Stomach smooth muscle (tissue), 2 donors: Measurements from ENCODE around the gene NRG3.

ENCODE experiments used
- H3K27ac ChIP-seq: one replicate; pipeline ENCODE4 v1.7.0; 2013; ENCODE audit warnings: mild to moderate bottlenecking, low read length, inconsistent platforms
- H3K27me3 ChIP-seq, 2 donors: one replicate each; pipeline ENCODE4 v1.7.0; 2013; ENCODE audit warnings: low read length in 2 of 2; ENCODE audit not compliant: insufficient read depth in 2 of 2, control insufficient read depth in 1 of 2
- H3K36me3 ChIP-seq, 2 donors: one replicate each; pipeline ENCODE4 v1.7.0; 2013; ENCODE audit warnings: low read length in 2 of 2; ENCODE audit not compliant: control insufficient read depth in 2 of 2, insufficient read depth in 2 of 2
- H3K4me1 ChIP-seq: one replicate; pipeline ENCODE4 v1.7.0; 2013; ENCODE audit warnings: low read length; ENCODE audit not compliant: control insufficient read depth, insufficient read depth
- H3K4me3 ChIP-seq, 2 donors: one replicate each; pipeline ENCODE4 v1.7.0; 2013; ENCODE audit warnings: low read length in 2 of 2
- H3K9ac ChIP-seq, 2 donors: one replicate each; pipeline ENCODE4 v1.7.0; 2013; ENCODE audit warnings: low read length in 2 of 2, mild to moderate bottlenecking in 1 of 2
- H3K9me3 ChIP-seq, 2 donors: one replicate each; pipeline ENCODE4 v1.7.0; 2013; ENCODE audit warnings: low read length in 2 of 2; ENCODE audit not compliant: control insufficient read depth in 2 of 2
- donor health status: healthy.
- donor health status: Pancreatic carcinoma.

The NRG3 gene

DNA sequence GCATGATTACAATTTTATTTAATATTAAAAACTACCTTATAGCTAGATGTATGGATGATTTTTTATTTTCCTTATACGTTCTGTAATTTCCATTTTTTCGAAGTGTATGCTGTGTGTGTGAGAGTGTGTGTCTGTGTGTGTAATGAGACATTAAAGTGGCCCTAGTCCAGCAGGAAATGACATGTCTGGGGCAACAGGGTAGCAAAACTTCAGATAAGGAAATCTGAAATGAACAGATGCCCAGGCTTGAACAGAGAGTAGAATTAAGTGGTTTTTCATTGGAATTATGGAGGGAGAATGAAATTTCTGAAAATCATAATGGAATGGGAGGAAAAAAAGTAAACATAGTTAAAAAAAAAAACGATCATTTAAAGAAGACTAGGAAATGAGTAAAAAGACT, 200.6 kb downstream of the NRG3 start:
- Histone ChIP-seq H3K9ac (no peak overlapping the region), H3K36me3 (no peaks in the 10 kb centered on the region), H3K9me3 (no peaks in the 10 kb centered on the region), H3K27me3 (no peaks in the 10 kb centered on the region), H3K27ac (no peak overlapping the region), H3K4me1 (no peaks in the 10 kb centered on the region), H3K4me3 (no peak overlapping the region)

- Histone ChIP-seq H3K36me3 (no peaks in the 10 kb centered on the region), H3K4me3 (no peak overlapping the region), H3K4me1 (no peaks in the 10 kb centered on the region), H3K9ac (no peak overlapping the region), H3K27ac (no peak overlapping the region), H3K9me3 (no peaks in the 10 kb centered on the region), H3K27me3 (no peaks in the 10 kb centered on the region)
Measured at GRCh38 chr10:82084496-82084895, 209.5 kb downstream of the NRG3 start.

- Histone ChIP-seq H3K4me1 (no peaks in the 10 kb centered on the region), H3K36me3 (no peaks in the 10 kb centered on the region), H3K9ac (no peak overlapping the region), H3K27me3 (no peaks in the 10 kb centered on the region), H3K27ac (no peak overlapping the region), H3K4me3 (no peak overlapping the region), H3K9me3 (no peaks in the 10 kb centered on the region)
Measured at GRCh38 chr10:82084904-82085303, 209.9 kb downstream of the NRG3 start.

DNA sequence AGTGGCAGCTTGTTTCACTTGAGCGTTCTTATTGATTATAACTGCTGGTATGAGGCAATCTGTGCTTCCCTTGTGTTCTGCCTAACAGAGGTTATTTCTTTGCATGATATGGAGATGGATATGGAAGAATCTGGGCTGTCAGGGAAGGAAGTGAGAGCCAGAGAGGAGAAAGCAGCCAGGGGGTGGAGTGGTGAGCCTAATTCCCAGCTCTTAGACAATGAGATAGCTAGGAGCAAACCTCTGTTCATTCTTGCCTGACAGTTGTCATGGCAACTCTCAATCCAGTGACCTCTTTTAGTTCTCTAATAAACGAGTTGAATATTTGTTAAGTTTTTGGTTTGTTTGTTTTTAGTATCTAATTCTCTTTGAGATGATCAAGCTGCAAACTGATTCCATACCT, 214.3 kb downstream of the NRG3 start:
- no peaks in the 10 kb centered on the region for H3K9me3 ChIP-seq
- H3K9ac ChIP-seq, result no peak overlapping the region
- no peak overlapping the region for H3K4me3 ChIP-seq
- H3K27me3 ChIP-seq, result no peaks in the 10 kb centered on the region
- H3K36me3 ChIP-seq, result no peaks in the 10 kb centered on the region
- H3K4me1 ChIP-seq, result no peaks in the 10 kb centered on the region
- H3K27ac ChIP-seq, result no peak overlapping the region

GRCh38 chr10:82091413-82091812, 216.4 kb downstream of the NRG3 start:
- Histone ChIP-seq H3K9ac (no peak overlapping the region), H3K27me3 (no peaks in the 10 kb centered on the region), H3K4me3 (no peak overlapping the region)

GRCh38 chr10:82092111-82092510, 217.1 kb downstream of the NRG3 start:
- Histone ChIP-seq H3K36me3 (no peaks in the 10 kb centered on the region), H3K4me3 (no peak overlapping the region), H3K9ac (no peak overlapping the region), H3K27ac (no peak overlapping the region), H3K4me1 (no peaks in the 10 kb centered on the region), H3K27me3 (no peaks in the 10 kb centered on the region), H3K9me3 (no peaks in the 10 kb centered on the region)

More at GRCh38 chr10:82091413-82091812, 216.4 kb downstream of the NRG3 start:
- no peaks in the 10 kb centered on the region for H3K9me3 ChIP-seq
- H3K4me1 ChIP-seq, result no peaks in the 10 kb centered on the region
- H3K27ac ChIP-seq, result no peak overlapping the region
- no peaks in the 10 kb centered on the region for H3K36me3 ChIP-seq

GRCh38 chr10:82124713-82125112, 249.7 kb downstream of the NRG3 start:
- Histone ChIP-seq H3K9ac (no peak overlapping the region), H3K9me3 (no peaks in the 10 kb centered on the region), H3K4me3 (no peak overlapping the region), H3K27me3 (no peaks in the 10 kb centered on the region), H3K4me1 (no peaks in the 10 kb centered on the region), H3K36me3 (no peaks in the 10 kb centered on the region), H3K27ac (no peak overlapping the region)

DNA sequence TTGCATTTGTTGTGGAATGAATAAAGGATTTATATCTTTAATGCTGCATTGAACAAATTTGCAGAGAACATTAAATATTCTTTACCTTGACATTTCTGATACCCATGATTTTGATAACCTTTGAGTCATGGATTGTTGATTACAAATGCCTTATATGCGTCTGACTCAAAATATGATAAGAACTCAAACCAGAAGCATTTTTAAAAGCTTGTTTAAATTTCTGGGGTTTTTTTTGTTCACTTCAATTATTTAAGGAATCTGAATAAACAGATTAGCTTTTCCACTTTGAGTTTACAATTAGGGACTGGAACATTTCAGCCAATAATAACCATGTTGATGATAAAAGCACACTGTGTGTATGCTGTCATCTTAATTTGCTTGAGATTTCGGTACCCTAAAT, 253.5 kb downstream of the NRG3 start:
- Histone ChIP-seq H3K4me3 (no peak overlapping the region), H3K9me3 (peaks cover 0 to 3% of the 10 kb centered on the region in 2 donors), H3K27me3 (no peaks in the 10 kb centered on the region), H3K4me1 (no peaks in the 10 kb centered on the region), H3K36me3 (no peaks in the 10 kb centered on the region), H3K9ac (no peak overlapping the region), H3K27ac (no peak overlapping the region)

DNA sequence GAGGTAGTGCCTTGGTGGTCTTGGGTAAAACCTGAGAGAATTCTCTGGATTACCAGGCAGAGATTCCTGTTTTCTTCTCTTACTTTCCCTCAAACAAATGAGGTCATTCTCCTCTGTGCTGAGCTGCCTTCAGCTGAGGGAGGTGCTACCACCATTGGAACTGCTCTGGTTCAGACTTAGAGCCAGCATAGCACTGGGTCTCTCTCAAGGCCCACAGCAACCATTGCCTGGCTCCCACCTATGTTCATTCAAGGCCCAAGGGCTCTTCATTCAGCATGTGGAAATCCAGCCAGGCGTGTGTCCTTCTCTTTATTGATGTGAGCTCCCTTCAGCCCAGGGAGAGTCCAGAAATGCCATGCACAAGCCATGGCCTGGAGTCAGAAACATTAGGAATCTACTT, 261.1 kb downstream of the NRG3 start:
- Histone ChIP-seq H3K27me3 (no peaks in the 10 kb centered on the region), H3K27ac (no peak overlapping the region), H3K4me3 (no peak overlapping the region), H3K9me3 (peaks cover 0 to 3% of the 10 kb centered on the region in 2 donors), H3K36me3 (no peaks in the 10 kb centered on the region), H3K4me1 (no peaks in the 10 kb centered on the region), H3K9ac (no peak overlapping the region)

DNA sequence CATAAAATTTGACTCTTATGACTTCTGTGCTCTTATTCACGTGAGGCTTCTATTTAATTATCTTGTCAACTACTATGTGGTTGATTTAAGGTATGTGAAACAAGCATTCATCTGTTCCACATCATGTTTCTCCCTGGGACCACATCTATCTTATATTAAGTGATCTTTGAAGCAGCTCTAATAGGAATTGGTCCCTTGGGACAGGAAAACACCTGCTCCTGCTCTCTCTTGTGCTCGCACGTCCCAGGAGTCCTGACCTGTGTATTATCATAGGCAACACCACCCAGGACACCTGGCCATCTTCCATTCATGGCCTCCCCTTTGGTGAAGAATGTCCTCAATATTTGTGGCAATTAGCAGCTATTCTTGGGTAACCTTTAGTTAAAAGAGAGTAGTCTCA, 269.2 kb downstream of the NRG3 start:
- Histone ChIP-seq H3K4me1 (no peaks in the 10 kb centered on the region), H3K27me3 (no peaks in the 10 kb centered on the region), H3K36me3 (no peaks in the 10 kb centered on the region), H3K9me3 (no peaks in the 10 kb centered on the region), H3K9ac (no peak overlapping the region), H3K27ac (no peak overlapping the region), H3K4me3 (no peak overlapping the region)

DNA sequence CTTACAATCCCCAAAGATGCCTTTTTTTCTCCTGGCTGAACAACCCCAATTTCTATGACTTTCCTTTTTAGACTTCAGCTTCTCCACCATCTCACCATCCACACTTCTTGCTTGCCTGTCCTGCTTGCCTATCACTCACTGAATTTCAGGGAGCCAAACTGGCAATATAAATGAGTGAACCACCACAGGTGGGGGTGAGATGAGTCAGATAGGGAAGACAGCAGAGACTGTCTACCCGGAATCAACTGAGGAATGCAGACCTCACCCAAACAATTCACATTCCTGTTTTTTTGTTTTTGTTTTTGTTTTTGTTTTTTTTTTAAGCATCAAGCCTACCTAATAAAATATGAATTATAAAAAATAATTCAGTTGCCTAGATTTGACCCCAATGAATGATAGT, 273.8 kb downstream of the NRG3 start:
- Histone ChIP-seq H3K9ac (no peak overlapping the region), H3K4me3 (no peak overlapping the region), H3K36me3 (no peaks in the 10 kb centered on the region), H3K4me1 (no peaks in the 10 kb centered on the region), H3K9me3 (no peaks in the 10 kb centered on the region), H3K27me3 (no peaks in the 10 kb centered on the region), H3K27ac (no peak overlapping the region)

DNA sequence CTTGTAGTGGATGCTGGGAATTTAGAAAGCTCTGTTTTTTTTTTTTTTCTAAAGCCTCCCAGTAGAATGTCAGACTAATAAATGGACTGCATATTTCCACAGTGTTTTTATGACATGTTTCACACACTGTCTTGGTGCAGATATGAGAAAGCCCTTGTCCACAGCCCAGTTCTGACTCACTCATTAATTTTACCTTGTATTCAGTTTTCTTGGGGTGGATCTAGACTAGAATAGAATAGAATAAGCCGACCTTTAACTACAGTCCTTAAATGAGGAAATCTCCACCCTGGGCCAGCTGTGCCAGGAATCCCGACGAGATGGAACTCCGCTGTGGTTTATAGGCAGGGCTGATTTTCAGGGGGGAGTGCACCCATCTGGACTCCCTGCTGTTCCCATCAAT, 274.7 kb downstream of the NRG3 start:
- no peaks in the 10 kb centered on the region for H3K4me1 ChIP-seq
- H3K27me3 ChIP-seq, result no peaks in the 10 kb centered on the region
- H3K4me3 ChIP-seq, result no peak overlapping the region
- H3K36me3 ChIP-seq, result no peaks in the 10 kb centered on the region
- H3K9me3 ChIP-seq, result no peaks in the 10 kb centered on the region
- H3K9ac ChIP-seq, result no peak overlapping the region
- H3K27ac ChIP-seq, result no peak overlapping the region
